Activated CD4-positive, alpha-beta T cell treated with anti-CD3 and anti-CD28 coated beads, Interleukin-2, amount 10 ng/mL, durations not matched to agents 24 days and 14 days (primary cell): ENCODE data around the gene UBE2Q1. TPM values are rescaled to one million over a fixed set of nuclear protein-coding genes. Genes with fewer than 3 reads are reported as not detected.
A peak's percentile ranks its signal among the peaks of the same experiment; 100 is the strongest.
"Not testable (repeated sequence)": the region's sequence is repeated elsewhere in the genome, so short reads cannot be mapped to it uniquely, and the experiment has no call there.

ENCODE experiments used
- DNase-seq: peaks from one replicate; pipeline ENCODE4 v3.0.0; 2022
- H3K27ac Mint-ChIP-seq: one replicate; pipeline ENCODE4 v1.8.0; 2022; ENCODE audit warnings: mild to moderate bottlenecking, mixed read lengths
- H3K27me3 Mint-ChIP-seq: one replicate; pipeline ENCODE4 v1.8.0; 2022; ENCODE audit warnings: mixed read lengths
- H3K36me3 Mint-ChIP-seq: one replicate; pipeline ENCODE4 v1.8.0; 2022; ENCODE audit warnings: low read depth, mild to moderate bottlenecking, mixed read lengths
- H3K4me1 Mint-ChIP-seq: one replicate; pipeline ENCODE4 v1.8.0; 2021; ENCODE audit warnings: mixed read lengths
- H3K4me3 Mint-ChIP-seq: one replicate; pipeline ENCODE4 v1.8.0; 2022; ENCODE audit warnings: mild to moderate bottlenecking, moderate library complexity, mixed read lengths
- H3K9me3 Mint-ChIP-seq: one replicate; pipeline ENCODE4 v1.8.0; 2021; ENCODE audit warnings: mixed read lengths
- intact Hi-C: fragments of 100-400 bp; cut with micrococcal nuclease; formaldehyde crosslinking; loops from one replicate; pipeline ENCODE4 v1.15.1; 2023
- total RNA-seq: library from RNA; stranded (reverse); gene quantifications from 2 replicates; pipeline ENCODE4 v1.2.3, GENCODE V29; 2022

The UBE2Q1 gene
- total RNA-seq, 1 donor from 2014 or later, result 104 TPM

DNA sequence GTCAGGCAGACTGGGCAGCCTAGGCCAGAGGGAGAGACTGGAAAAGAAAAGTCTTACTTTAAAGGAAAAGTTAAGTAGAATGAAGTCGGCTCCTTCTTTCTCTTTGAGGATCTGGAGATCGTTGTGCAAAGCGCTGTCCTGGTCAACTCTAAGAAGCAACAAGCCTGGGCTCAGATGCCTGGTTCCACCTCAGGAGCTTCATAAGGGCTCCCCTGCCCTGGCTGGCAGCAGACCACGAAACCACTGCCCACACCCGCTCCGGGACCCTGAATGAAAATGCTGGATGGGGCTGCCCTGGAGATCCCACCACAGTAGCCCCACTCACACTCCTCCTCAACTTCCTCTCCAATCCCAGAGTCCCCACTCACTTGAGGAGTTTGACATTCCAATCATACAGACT lies 6.4 kb downstream of the UBE2Q1 start:
- Mint-ChIP-seq H3K27me3 (no peaks in the 10 kb centered on the region), H3K27ac (no peak overlapping the region), H3K4me3 (no peak overlapping the region), H3K4me1 (peaks cover 34% of the 10 kb centered on the region), H3K9me3 (no peaks in the 10 kb centered on the region), H3K36me3 (peaks cover 66% of the 10 kb centered on the region)
- no peak for DNase-seq
- intact Hi-C loops, result no loop called here

DNA sequence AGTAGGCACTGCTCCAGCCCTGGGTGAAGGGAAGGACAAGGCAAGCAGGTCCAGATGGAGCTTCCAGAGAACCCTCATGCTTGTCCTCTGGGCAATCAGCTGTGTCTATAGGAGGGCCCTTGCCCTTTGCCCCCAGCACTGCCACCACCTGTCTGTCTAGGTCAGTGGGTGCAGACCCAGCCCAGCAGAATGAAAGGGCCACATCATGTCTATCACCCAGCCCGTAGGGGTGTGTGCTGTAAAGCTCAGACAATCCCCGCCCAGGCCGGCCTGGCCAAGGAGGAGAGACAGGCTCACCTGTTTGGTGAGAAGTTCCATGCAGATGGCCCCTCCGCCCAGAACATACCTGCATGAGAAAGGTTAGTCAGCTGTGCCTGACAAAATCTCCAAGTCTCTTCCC lies 7.0 kb downstream of the UBE2Q1 start:
- intact Hi-C loops, result no loop called here
- peaks cover 32% of the 10 kb centered on the region for H3K4me1 Mint-ChIP-seq

DNA sequence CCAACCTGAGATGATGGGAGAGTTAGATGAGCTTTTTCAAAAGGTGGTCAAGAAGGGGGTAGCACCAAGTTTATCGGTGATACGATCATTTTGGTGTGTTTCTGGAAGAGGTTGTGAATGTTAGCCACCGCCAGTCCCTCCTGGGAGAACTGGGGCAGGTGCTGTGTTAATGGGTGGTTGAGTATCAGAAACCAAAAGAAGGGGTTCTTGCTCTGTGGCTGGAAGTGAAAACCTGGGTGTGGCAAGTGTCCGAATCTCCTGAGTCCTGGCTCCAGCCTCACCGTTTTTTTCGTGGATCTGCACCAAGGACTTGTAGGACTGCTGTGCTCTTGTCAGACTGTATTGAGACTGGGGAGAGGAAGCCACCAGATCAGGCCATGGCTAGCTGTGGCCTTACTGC lies 7.8 kb downstream of the UBE2Q1 start:
- Mint-ChIP-seq H3K4me1 (peaks cover 25% of the 10 kb centered on the region), H3K36me3 (peaks cover 57% of the 10 kb centered on the region), H3K9me3 (no peaks in the 10 kb centered on the region), H3K27me3 (no peaks in the 10 kb centered on the region), H3K27ac (no peak overlapping the region), H3K4me3 (no peak overlapping the region)
- intact Hi-C loops, result no loop called here
- DNase-seq, result no peak

More for the DNA sequence above, 7.0 kb downstream of the UBE2Q1 start:
- DNase-seq, result no peak
- Mint-ChIP-seq H3K4me3 (no peak overlapping the region), H3K27me3 (no peaks in the 10 kb centered on the region), H3K36me3 (peaks cover 65% of the 10 kb centered on the region), H3K27ac (no peak overlapping the region), H3K9me3 (no peaks in the 10 kb centered on the region)

DNA sequence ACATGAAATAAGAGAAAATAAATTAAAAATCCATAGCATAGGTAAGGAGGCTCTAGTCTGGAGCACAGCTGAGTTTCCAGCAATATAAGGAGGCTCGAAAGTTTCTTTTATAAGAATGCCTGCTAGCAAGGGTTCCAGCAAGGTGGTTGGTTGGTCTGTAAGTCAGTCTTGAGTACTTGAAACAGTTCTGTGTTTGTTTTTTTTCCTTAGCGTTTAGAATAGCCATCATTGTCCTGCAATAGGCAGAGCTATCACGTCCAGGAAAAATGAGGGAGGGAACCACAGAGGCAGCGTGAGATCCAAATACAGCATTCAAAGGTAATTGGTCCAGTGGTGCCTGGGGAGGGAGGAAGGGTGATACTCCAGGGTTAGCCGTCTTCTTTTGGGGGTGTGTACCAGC lies 8.4 kb downstream of the UBE2Q1 start:
- no peaks in the 10 kb centered on the region for H3K27me3 Mint-ChIP-seq
- H3K36me3 Mint-ChIP-seq, result peaks cover 51% of the 10 kb centered on the region
- H3K27ac Mint-ChIP-seq, result no peak overlapping the region
- intact Hi-C loops, result no loop called here
- H3K4me3 Mint-ChIP-seq, result no peak overlapping the region
- peaks cover 20% of the 10 kb centered on the region for H3K4me1 Mint-ChIP-seq
- H3K9me3 Mint-ChIP-seq, result no peaks in the 10 kb centered on the region
- no peak for DNase-seq

GRCh38 chr1:154549202-154549770 lies 9.2 kb downstream of the UBE2Q1 start:
- no peak overlapping the region for H3K27ac Mint-ChIP-seq
- intact Hi-C loops, result no loop called here
- H3K4me3 Mint-ChIP-seq, result no peak overlapping the region
- no peaks in the 10 kb centered on the region for H3K9me3 Mint-ChIP-seq
- no peak for DNase-seq
- H3K36me3 Mint-ChIP-seq, result peaks cover 43% of the 10 kb centered on the region
- H3K27me3 Mint-ChIP-seq, result no peaks in the 10 kb centered on the region
- peaks cover 18% of the 10 kb centered on the region for H3K4me1 Mint-ChIP-seq

GRCh38 chr1:154548028-154548427 lies 10.4 kb downstream of the UBE2Q1 start:
- Mint-ChIP-seq H3K9me3 (no peaks in the 10 kb centered on the region), H3K27ac (peak overlapping the region; percentile 10), H3K4me1 (peaks cover 13% of the 10 kb centered on the region), H3K36me3 (peaks cover 33% of the 10 kb centered on the region), H3K27me3 (no peaks in the 10 kb centered on the region), H3K4me3 (no peak overlapping the region)
- no peak for DNase-seq
- intact Hi-C loops, result no loop called here

- no peaks in the 10 kb centered on the region for H3K9me3 Mint-ChIP-seq
- intact Hi-C loops, result no loop called here
- peaks cover 2% of the 10 kb centered on the region for H3K27me3 Mint-ChIP-seq
- peaks cover 25% of the 10 kb centered on the region for H3K36me3 Mint-ChIP-seq
- no peak overlapping the region for H3K4me3 Mint-ChIP-seq
- no peak for DNase-seq
- H3K4me1 Mint-ChIP-seq, result peaks cover 11% of the 10 kb centered on the region
- no peak overlapping the region for H3K27ac Mint-ChIP-seq
Measured at GRCh38 chr1:154547105-154547732, 11.2 kb downstream of the UBE2Q1 start.

GRCh38 chr1:154546264-154547063 lies 12.0 kb downstream of the UBE2Q1 start:
- intact Hi-C loops, result loop anchor here (1.0 kb wide), 1 partner anchor 66 kb away; no protein-coding TSS in a partner anchor
- Mint-ChIP-seq H3K36me3 (peaks cover 20% of the 10 kb centered on the region), H3K27me3 (peaks cover 5% of the 10 kb centered on the region), H3K27ac (peak overlapping the region; percentile 31), H3K4me3 (no peak overlapping the region), H3K4me1 (peaks cover 11% of the 10 kb centered on the region), H3K9me3 (no peaks in the 10 kb centered on the region)
- DNase-seq, result peak; percentile 85

- Mint-ChIP-seq H3K36me3 (no peaks in the 10 kb centered on the region), H3K27me3 (peaks cover 22% of the 10 kb centered on the region), H3K4me3 (no peak overlapping the region), H3K9me3 (no peaks in the 10 kb centered on the region), H3K27ac (no peak overlapping the region), H3K4me1 (no peaks in the 10 kb centered on the region)
- no peak for DNase-seq
- intact Hi-C loops, result no loop called here
Measured at GRCh38 chr1:154541231-154541630, 17.2 kb downstream of the UBE2Q1 start.

DNA sequence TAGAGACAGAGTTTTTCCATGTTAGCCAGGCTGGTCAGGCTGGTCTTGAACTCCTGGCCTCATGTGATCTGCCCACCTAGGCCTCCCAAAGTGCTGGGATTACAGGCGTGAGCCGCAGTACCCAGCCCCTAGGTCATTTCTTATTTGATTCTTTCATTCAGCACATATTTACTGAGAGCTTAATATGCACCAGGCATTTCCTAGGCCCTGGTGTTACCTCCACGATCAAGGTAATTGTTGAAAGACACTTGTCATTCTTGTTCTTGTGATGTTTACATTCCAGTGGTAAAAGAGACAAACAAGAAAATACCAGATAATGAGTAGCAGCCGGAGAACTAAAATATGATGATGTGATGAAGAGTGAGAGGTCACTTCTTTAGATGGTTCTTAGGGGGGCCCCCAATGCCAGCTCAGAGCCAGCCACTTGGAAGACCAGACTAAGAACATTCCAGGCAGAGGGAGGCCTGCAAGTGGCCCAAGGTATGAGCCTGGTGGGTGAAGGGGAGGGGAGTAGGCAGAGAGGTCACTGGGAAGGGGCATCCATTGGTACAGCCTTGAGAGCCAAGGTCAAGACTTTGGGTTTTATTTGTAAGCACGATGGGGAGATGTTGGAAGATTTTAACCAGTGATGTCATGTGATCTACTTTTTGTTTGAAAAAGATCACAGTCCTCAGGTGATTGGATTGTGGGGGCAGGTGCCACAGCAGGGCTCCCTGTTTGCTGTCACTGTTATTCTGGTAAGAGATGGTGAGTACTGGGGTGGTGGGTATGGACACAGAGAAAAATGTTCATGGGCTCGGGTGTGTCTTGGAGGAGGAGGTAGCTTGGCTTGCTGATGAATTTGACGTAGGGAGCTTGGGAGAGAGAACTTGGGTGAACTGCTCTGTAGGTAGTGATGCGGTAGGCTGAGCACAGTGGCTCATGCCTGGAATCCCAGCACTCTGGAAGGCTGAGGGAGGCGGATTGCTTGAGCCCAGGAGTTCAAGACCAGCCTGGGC lies 18.7 kb downstream of the UBE2Q1 start:
- Mint-ChIP-seq H3K27me3 (peaks cover 29% of the 10 kb centered on the region), H3K9me3 (no peaks in the 10 kb centered on the region), H3K36me3 (no peaks in the 10 kb centered on the region), H3K4me3 (no peak overlapping the region), H3K4me1 (no peaks in the 10 kb centered on the region), H3K27ac (no peak overlapping the region)
- DNase-seq, result no peak
- intact Hi-C loops, result no loop called here

DNA sequence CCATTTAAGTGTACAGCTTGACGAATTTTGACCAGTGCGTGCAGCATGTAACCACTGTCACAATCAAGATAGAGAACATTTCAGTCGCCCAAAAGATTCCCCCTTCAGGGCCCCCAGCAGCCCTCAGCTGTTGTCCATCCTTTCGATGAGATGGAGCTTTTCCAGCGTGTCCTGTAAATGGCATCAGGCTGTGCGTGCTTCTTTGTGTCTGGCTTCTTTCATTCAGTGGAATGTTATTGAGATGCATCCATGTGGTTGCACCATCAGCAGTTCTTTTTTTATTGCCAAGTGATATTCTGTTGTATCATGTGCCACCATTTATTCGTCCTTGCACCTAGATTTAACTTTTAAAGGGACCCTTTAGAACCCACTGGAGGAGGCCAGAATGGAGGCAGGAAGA lies 21.9 kb downstream of the UBE2Q1 start:
- Mint-ChIP-seq H3K4me1 (no peaks in the 10 kb centered on the region), H3K36me3 (no peaks in the 10 kb centered on the region), H3K9me3 (no peaks in the 10 kb centered on the region), H3K4me3 (no peak overlapping the region), H3K27me3 (peaks cover 31% of the 10 kb centered on the region), H3K27ac (no peak overlapping the region)
- no peak for DNase-seq
- intact Hi-C loops, result no loop called here

- no peak for DNase-seq
- Mint-ChIP-seq H3K27me3 (peaks cover 22% of the 10 kb centered on the region), H3K4me1 (no peaks in the 10 kb centered on the region), H3K27ac (no peak overlapping the region), H3K9me3 (no peaks in the 10 kb centered on the region), H3K36me3 (no peaks in the 10 kb centered on the region), H3K4me3 (no peak overlapping the region)
- intact Hi-C loops, result no loop called here
Measured at GRCh38 chr1:154533952-154534844, 24.3 kb downstream of the UBE2Q1 start.

DNA sequence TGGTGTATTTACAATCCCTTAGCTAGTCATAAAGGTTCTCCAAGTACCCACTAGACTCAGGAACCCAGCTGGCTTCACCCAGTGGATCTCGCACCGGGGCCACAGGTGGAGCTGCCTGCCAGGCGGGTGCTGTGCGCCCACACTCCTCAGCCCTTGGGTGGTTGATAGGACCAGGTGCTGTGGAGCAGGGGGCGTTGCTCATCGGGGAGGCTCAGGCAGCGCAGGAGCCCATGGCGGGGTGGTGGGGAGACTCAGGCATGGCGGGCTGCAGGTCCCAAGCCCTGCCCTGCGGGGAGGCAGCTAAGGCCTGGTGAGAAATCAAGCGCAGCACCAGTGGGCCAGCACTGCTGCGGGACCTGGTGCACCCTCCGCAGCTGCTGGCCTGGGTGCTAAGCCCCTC lies 26.5 kb downstream of the UBE2Q1 start:
- DNase-seq, H3K4me1 Mint-ChIP-seq, H3K9me3 Mint-ChIP-seq, intact Hi-C loops, H3K36me3 Mint-ChIP-seq, H3K27ac Mint-ChIP-seq, H3K4me3 Mint-ChIP-seq: not testable (repeated sequence)
- peaks cover 25% of the 10 kb centered on the region for H3K27me3 Mint-ChIP-seq
